Stimulated activated CD4-positive, alpha-beta T cell treated with anti-CD3 and anti-CD28 coated beads, TNF-alpha, amount 100 ng/mL, for 1 hour (primary cell): ENCODE measurements around the gene PPP1CA.
A peak's percentile ranks its signal among the peaks of the same experiment; 100 is the strongest.

Experiments
- DNase-seq, 3 donors: peaks; one replicate each; pipeline ENCODE4 v3.0.0-alpha.2; 2020; ENCODE audit warnings: low read depth in 3 of 3, low spot score in 1 of 3

Gene PPP1CA

DNA sequence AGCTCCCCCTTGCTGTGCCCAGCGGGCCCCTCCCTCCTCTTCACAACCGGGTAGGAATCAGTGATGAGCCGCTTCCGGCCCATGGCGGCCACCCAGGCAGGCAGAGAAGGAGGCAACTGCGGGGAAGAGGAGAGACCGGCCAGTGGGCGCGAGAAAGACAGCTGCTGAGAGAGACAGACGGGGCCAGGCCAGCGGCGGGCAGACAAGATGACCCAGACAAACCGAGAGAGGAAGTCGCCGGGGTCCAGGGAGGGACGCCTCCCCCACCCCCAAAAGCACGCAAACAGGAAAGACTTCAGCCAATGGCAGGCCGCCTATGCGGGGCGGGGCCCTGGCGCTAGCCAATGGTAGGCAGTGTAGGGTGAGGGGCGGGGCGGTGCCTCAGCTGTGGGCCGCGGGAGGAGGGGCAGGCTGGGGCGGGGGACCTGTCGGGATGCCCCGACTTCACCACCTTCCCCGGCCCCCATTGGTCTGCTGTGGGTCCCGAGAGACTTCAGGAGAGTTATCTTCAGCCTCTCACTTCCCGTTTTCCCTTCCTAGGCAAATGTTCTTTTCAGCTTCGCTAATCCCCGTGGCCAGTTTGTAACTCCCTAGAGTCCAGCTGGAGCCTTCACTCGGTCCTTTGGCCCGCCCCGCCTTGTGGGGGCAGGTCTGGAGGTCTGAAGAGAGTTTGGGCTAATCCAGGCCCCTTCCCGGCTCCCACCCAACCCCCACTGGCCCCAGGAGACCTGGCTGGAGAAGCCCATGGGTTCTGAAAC lies 48.2 kb downstream of the PPP1CA start, which contains the start of gene POLD4:
POLD4 (minus strand) TSS at position 230 of the 758 bp plus-strand sequence; CDS start at position 83, 147 bp downstream.
- DNase-seq: peak; percentile 92 to 93 (median 93)

DNA sequence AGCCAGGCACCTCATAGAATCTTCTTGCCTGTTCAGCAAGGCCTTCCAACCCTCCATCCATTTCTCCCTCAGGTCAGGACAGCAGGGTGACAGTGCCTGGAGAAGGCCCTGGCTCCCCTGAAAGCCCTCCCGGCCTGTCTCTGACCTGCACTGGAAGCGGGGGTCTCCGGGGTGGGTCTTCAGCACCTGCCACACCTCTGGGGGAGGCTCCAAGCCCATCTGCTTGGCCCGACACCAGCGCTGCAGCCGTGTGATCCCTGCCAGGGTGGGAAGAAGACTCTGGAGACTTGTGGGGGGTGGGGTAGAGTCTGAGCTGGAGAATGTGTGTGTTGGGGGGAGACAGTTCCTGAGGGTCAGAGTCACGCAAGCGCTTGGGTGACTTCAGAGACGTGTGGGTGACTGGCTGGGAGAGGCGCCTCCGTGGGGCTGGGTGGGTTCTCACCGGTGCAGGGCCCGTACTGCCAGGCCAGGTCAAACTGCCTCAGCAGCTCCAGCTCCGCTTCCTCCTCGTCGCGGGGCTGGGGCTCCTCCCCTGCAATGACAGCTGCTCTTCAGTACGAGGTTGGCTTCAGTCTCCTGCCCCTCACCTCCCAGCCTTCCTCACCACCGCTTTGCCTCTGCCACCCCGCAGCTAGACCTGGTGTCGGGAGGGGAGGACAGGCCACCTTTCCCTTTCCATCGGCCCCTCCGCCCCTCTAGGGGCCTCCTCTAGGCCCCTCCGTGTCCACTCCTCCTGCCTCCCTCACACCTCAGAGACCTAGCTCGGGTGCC lies 48.9 kb downstream of the PPP1CA start:
- no peak for DNase-seq

DNA sequence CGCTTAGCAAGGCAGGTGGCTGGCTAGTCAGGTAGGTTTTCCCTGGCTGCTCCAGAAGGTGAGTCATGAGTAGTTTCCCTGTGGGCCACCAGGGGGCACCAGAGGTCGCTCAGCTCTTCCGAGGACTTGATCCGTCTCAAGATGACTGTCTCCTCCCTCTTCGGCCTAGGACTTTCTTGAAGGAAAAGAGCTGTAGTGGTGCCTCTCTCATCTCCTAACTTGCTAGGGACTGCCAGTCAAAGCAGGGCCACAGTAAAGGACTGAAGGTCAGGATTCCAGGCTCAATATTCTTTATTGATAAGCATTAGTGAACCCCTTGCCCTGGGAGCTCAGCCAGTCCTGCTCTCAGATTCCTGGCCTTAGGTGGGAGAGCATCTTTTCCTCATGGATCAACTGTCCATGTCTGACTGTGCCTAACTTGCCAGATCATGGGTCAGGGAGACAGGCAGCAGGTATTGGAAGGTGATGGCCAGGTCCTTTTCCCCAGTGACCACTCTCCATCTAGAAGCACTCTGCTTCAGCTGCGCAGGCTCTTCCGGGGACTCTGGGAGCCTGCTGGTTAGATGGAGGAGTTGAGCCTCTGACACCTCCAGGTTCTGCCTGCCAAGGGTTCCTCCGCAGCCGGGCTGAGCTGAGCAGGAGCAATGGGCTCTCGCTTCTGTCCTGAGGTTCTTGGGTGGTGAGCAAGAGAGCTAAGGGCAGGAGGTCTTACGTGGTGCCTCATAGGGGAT lies 50.2 kb downstream of the PPP1CA start:
- peak; percentile 17 to 52 (median 36) for DNase-seq

DNA sequence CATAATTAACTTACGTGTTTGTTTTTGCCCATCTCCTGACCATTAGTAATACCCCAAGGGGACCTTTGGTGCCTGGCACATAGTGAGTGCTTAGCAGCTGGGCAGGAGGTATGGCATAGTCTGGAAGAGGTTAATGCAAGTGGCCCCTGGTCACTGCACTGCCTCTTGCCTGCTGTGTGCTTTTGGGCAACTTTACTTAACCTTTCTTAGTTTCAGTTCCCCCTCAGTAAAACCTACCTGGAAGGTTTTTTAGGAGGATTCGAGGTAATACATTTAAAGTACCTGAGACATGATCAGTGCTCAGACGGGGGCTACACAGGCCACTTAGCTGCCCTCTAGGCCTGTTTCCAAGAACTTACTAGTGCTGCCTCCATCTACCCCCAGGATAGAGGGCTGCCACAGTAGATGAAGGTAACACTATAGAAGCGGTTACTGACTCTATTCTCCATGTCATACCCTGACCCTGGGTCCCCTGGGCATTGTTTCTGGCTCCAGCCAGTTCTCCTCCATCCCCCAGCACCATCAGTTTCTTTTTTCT lies 51.7 kb downstream of the PPP1CA start:
- DNase-seq: no peak

DNA sequence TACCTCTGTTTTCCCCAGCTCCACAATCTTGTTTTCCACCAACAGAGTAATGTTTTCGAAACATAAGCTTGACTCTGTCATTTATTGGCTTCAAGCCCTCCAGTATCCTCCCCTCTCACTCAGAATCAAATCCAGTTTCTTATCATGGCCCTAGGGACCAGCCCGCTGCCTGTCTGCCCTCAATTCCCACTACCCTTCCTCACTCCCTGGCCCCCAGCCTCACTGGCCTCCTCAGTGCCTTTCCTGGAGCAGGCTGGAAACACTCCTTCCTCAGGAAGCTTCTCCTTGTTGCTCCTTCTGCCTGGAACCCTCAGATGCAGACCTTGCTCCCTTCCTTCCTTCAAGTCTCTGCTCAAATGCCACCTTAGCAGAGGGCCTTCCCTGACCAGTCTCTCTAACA lies 52.2 kb downstream of the PPP1CA start:
- no peak for DNase-seq

DNA sequence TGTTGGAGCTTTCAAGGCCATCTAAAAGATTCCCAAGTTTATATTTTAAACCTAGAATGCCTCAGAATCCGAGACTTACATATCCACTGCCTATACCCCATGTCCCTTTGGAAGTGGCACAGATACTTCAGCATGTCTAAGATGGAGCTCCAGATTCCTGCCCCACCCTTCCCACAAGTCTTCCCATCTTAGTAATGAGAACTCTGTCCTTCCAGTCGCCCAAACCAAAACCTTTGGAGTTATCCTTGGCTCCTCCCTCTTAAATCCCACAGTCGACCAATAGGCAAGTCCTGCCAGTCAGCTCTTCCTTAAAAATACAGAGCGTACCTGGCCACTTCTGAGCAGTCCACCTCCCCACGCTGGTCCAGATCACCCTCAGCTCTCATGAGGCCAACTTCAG lies 52.6 kb downstream of the PPP1CA start:
- DNase-seq: no peak
